Smooth muscle cell of trachea (primary cell): Measurements from ENCODE around the gene CTSH. TPM values are rescaled to one million over a fixed set of nuclear protein-coding genes. Genes with fewer than 3 reads are reported as not detected.

Source experiments
- total RNA-seq: library from RNA; depleted of rRNA; stranded (reverse); fragments of >200 nt; gene quantifications from 2 replicates; pipeline ENCODE4 v1.2.1, GENCODE V29; 2014

Gene CTSH, protein sequence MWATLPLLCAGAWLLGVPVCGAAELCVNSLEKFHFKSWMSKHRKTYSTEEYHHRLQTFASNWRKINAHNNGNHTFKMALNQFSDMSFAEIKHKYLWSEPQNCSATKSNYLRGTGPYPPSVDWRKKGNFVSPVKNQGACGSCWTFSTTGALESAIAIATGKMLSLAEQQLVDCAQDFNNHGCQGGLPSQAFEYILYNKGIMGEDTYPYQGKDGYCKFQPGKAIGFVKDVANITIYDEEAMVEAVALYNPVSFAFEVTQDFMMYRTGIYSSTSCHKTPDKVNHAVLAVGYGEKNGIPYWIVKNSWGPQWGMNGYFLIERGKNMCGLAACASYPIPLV
- total RNA-seq: 11.2 and 41.7 TPM in 2 replicates

DNA sequence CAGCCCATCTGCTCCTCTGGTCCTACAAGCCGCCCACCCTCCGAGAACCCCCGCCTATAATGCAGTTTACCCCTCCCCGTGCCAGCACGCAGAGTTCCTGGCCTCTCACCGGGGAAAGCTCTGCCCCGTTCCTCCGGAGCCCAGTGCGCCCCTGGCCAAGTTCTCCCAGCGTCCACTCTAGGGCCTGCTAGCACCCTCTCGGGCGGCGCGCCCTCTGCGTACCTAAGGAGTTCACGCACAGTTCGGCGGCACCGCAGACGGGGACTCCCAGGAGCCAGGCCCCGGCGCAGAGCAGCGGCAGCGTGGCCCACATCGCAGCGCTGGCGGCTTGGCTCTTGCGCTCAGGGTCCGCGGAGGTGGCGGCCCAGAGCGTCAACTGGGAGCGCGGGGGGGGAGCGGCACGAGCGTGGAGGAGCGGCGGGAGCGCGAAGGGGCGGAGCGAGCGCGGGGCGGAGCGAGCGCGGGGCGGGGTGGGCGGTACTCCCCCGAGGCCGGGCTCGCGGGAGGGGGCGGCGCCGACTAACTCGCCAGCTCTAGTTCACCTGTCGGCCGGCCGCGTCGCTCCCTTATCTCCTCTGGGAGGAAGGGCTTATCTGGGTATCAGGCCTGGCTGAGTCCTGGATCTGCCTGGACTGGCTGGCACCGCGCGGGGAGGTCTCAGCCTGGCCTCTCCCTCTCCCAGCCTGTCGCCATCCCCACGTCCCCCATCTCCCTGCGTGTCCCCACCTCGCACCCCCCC lies at the start of gene CTSH:
TSS of gene CTSH (minus strand) at position 378 of the 739 bp plus-strand sequence. CDS start at position 313, 65 bp downstream.

DNA sequence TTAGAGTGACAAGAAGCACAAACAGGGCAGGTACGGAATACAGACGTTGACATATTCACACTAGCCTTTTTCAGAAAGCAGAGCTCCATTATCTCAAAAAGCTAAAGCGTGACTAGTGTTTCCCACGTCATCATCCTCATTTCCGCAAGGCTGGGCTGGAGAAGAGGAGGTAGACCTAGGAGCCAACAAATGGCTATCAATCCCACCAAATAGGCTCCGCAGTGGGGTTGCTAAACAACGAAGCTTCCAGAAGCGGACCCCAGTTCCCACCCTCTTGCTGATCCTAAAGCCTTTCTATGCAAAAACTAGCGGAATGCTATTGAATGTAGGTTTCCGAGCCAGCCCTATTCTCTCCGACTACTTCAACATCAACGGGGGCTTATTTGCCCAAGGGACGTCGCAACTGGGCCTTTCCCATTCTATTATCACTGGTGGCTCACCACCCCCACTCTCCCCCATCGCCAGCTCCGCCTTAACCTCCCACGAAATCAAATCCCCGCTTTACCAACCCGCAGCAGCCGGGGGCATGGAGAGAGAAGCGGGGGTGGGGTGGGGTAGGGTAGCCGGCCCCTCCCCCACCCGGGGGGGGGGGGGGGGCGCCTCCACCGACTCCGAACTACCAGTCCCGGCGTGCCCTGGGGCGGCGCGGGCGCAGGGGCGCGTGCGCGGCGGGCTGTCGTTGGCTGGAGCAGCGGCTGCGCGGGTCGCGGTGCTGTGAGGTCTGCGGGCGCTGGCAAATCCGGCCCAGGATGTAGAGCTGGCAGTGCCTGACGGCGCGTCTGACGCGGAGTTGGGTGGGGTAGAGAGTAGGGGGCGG lies 72.5 kb downstream of the CTSH start, which contains the start of gene MORF4L1:
TSS of gene MORF4L1 (plus strand) at position 736 of the 817 bp plus-strand sequence. CDS start 128 bp downstream, outside the sequence.

Other genes starting within 250 kb of the CTSH start
- gene ADAMTS7, start 133.6 kb downstream of the CTSH start, total RNA-seq: 3.8 and 10.9 TPM in 2 replicates
- 281 and 404 TPM in 2 replicates for gene MORF4L1, start 72.2 kb downstream of the CTSH start, total RNA-seq
- under 0.01 TPM in 1 of 2 replicates, not detected in the other for gene RASGRF1, start 145.7 kb upstream of the CTSH start, total RNA-seq